K562 (cell line): ENCODE results near the gene ELF2. TPM values are rescaled to one million over a fixed set of nuclear protein-coding genes. Genes with fewer than 3 reads are reported as not detected.

Experiments
- ARID2 ChIP-seq: fragments of 450-650 bp; IDR thresholded peaks from 2 replicates; pipeline ENCODE4 v1.6.1; 2017; ENCODE audit warnings: antibody characterized with exemption, mild to moderate bottlenecking
- DEAF1 ChIP-seq: fragments of 450-650 bp; formaldehyde crosslinking; IDR thresholded peaks from 2 replicates; pipeline ENCODE4 v1.4.0; 2020; ENCODE audit warnings: mild to moderate bottlenecking, moderate library complexity
- ETS2 ChIP-seq: IDR thresholded peaks from 2 replicates; pipeline ENCODE4 v1.6.1; 2016; ENCODE audit warnings: borderline replicate concordance, missing genetic modification characterization, mild to moderate bottlenecking, moderate library complexity, missing compliant biosample characterization; ENCODE audit not compliant: poor library complexity, severe bottlenecking
- FOXA1 ChIP-seq: fragments of 450-650 bp; IDR thresholded peaks from 2 replicates; pipeline ENCODE4 v1.6.1; 2016; ENCODE audit warnings: mild to moderate bottlenecking, borderline replicate concordance
- GABPA ChIP-seq: fragments of 200-800 bp; sonication (Bioruptor generic); conservative IDR thresholded peaks from 2 replicates; pipeline ENCODE4 v1.6.1; 2016; ENCODE audit warnings: low read depth, missing genetic modification characterization, missing compliant biosample characterization
- IRF2 ChIP-seq: sonication (generic); formaldehyde crosslinking; IDR thresholded peaks from 2 replicates; pipeline ENCODE4 v1.8.1; 2022; ENCODE audit warnings: mild to moderate bottlenecking, missing genetic modification reagents
- PTBP1 ChIP-seq: fragments of 200-400 bp; formaldehyde crosslinking; IDR thresholded peaks from 2 replicates; pipeline ENCODE4 v1.6.1; 2017; ENCODE audit warnings: low read depth, low read length
- PTRF ChIP-seq: fragments of 450-650 bp; IDR thresholded peaks from 2 replicates; pipeline ENCODE4 v1.6.1; 2016; ENCODE audit warnings: mild to moderate bottlenecking, missing genetic modification characterization, missing compliant biosample characterization
- SIN3B ChIP-seq: fragments of 450-650 bp; IDR thresholded peaks from 2 replicates; pipeline ENCODE4 v1.6.1; 2017; ENCODE audit warnings: low read depth, mild to moderate bottlenecking, moderate library complexity
- SIRT6 ChIP-seq: IDR thresholded peaks from one replicate; pipeline ENCODE4 v1.6.1; 2012; ENCODE audit warnings: low read depth, mild to moderate bottlenecking, control low read depth, inconsistent platforms, low read length, moderate library complexity
- SMAD2 ChIP-seq: fragments of 150-350 bp; IDR thresholded peaks from 2 replicates; pipeline ENCODE4 v1.6.1; 2014; ENCODE audit warnings: low read depth, mild to moderate bottlenecking, low read length
- STAG1 ChIP-seq: sonication (generic); formaldehyde crosslinking; IDR thresholded peaks from 2 replicates; pipeline ENCODE4 v1.5.0; 2020; ENCODE audit warnings: missing genetic modification reagents, borderline replicate concordance
- STAT5B ChIP-seq: fragments of 250-450 bp; sonication (Bioruptor Pico); IDR thresholded peaks from 2 replicates; pipeline ENCODE4 v1.8.0; 2021; ENCODE audit warnings: mild to moderate bottlenecking, inconsistent platforms
- TAF7 ChIP-seq: fragments of 450-650 bp; IDR thresholded peaks from 2 replicates; pipeline ENCODE4 v1.6.1; 2016; ENCODE audit warnings: missing genetic modification characterization, missing compliant biosample characterization
- ZFP1 ChIP-seq: fragments of 450-650 bp; formaldehyde crosslinking; IDR thresholded peaks from 2 replicates; pipeline ENCODE4 v1.4.0; 2020; ENCODE audit warnings: mild to moderate bottlenecking, mixed read lengths
- ZNF274 ChIP-seq: IDR thresholded peaks from 2 replicates; pipeline ENCODE4 v1.6.1; 2011; ENCODE audit warnings: low read depth, mild to moderate bottlenecking, low read length, moderate library complexity, borderline replicate concordance
- ZNF407 ChIP-seq: fragments of 450-650 bp; IDR thresholded peaks from 2 replicates; pipeline ENCODE4 v1.6.1; 2016; ENCODE audit warnings: low read depth
- ZNF696 ChIP-seq: fragments of 250-450 bp; sonication (Bioruptor Pico); conservative IDR thresholded peaks from 2 replicates; pipeline ENCODE4 v1.4.0; 2020; ENCODE audit warnings: mild to moderate bottlenecking, moderate library complexity
- polyA plus RNA-seq, 8 experiments: library from polyadenylated mRNA; depleted of rRNA in 4 of 8; stranded (reverse) in 5 of 8; unstranded in 3 of 8; fragments of >200 nt; fragmentation: Nextera tagmentation in 2 of 8; fragmentation: Illumina TruSeq in 1 of 8; extraction: Ambion mirVana in 2 of 8; extraction: Trizol in 1 of 8; gene quantifications; 2 replicates each; pipeline versions ENCODE4 v1.2.1 to v1.2.3, GENCODE V29; 2011 to 2014; ENCODE audit warnings: inconsistent platforms in 1 of 8, missing spikeins in 1 of 8
- total RNA-seq, 7 experiments: library from RNA; depleted of rRNA in 6 of 7; stranded (reverse); fragments of >200 nt in 6 of 7; fragmentation: Illumina TruSeq in 2 of 7; extraction: Trizol in 2 of 7; gene quantifications; 2 replicates each; pipeline versions ENCODE4 v1.2.1 to v1.2.3, GENCODE V29; 2011 to 2021; ENCODE audit warnings: low replicate concordance in 1 of 7

ELF2 gene
- total and polyA plus RNA-seq, 9 of the 15 experiments (the other 6 are each of a cell fraction or from before 2014, with no cell fraction given), result 9.4 to 58.7 (median 41.6) TPM

- no peak for TF ChIP-seq STAG1
- TF ChIP-seq SIRT6, result no peak
- TF ChIP-seq ZFP1, result no peak
- TF ChIP-seq STAT5B (CRISPR knock-in tag), result no peak
- TF ChIP-seq ETS2 (tag), result no peak
- TF ChIP-seq ZNF407, result no peak
- no peak for TF ChIP-seq FOXA1
- 0 out of 2 replicates have a peak, but pooled peaks have one; percentile 18 for TF ChIP-seq SIN3B
- TF ChIP-seq PTRF (tag), result no peak
- TF ChIP-seq GABPA (tag), result peak; percentile 87
- TF ChIP-seq ZNF696 (CRISPR knock-in tag), result no peak
- TF ChIP-seq PTBP1, result no peak
- TF ChIP-seq SMAD2, result no peak
- TF ChIP-seq TAF7 (tag), result peak; percentile 60
- no peak for TF ChIP-seq ZNF274
- no peak for TF ChIP-seq ARID2
- no peak for TF ChIP-seq IRF2 (CRISPR knock-in tag)
- no peak for TF ChIP-seq DEAF1 (CRISPR knock-in tag)
Measured at GRCh38 chr4:139083956-139084803, 92.8 kb downstream of the ELF2 start (continued).
